ENCODE measurements around the gene CCDC91.

Gene CCDC91

GRCh38 chr12:28442101-28442500 is 251.8 kb downstream of the CCDC91 start:
- no peak for TF ChIP-seq ZNF169 (tag by site-specific recombination; IDR thresholded peaks at IDR 0.05)
- TF ChIP-seq ZFP41 (tag by site-specific recombination; IDR thresholded peaks at IDR 0.05; ENCODE audit: borderline replicate concordance) = no peak
- TF ChIP-seq MZF1 (tag by site-specific recombination; IDR thresholded peaks at IDR 0.05; ENCODE audit: borderline replicate concordance) = no peak
- no peak for TF ChIP-seq BCL11B (tag by site-specific recombination; IDR thresholded peaks at IDR 0.05; ENCODE audit: low read depth)
- TF ChIP-seq ZNF560 (tag by site-specific recombination; IDR thresholded peaks at IDR 0.05; ENCODE audit: borderline replicate concordance) = no peak
- no peak for TF ChIP-seq PRDM4 (tag by site-specific recombination; IDR thresholded peaks at IDR 0.05)
- TF ChIP-seq ZNF248 (tag by site-specific recombination; IDR thresholded peaks at IDR 0.05) = no peak
- Histone ChIP-seq H3K27ac (ENCODE audit: extremely low read depth, low read depth, low read length) (no peak overlapping the region), H3K9me3 (ENCODE audit: control insufficient read depth, insufficient read depth, low read depth, low read length) (no peaks in the 10 kb centered on the region), H3K36me3 (ENCODE audit: control insufficient read depth in 2 of 2, insufficient read depth in 1 of 2, low read length in 2 of 2) (no peaks in the 10 kb centered on the region), H3K4me3 (ENCODE audit: low read depth, low read length) (no peak overlapping the region), H3K4me1 (ENCODE audit: control insufficient read depth, insufficient read depth, low read length) (no peaks in the 10 kb centered on the region)
- CTCF ChIA-PET = no interaction called here
- POLR2A ChIA-PET = no interaction called here

DNA sequence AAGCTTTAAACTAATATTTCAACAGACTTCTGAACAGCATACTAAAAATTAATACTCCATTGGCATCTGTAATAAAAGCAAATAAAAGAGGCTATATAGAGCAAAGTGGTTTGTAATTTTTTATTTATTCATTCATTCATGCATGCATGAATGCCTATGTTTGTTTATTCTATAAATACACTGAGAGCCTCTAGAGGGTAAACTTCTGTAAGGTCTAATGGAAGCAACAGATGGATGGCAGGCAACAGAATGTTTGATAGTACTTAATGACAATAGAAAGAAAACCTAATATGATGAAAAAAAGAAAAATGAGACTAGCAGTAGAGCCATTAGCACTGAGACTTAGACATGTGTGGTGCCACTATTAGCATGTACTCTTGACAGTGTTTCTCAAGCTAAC is 253.1 kb downstream of the CCDC91 start:
- no peaks in the 10 kb centered on the region for H3K36me3 ChIP-seq (ENCODE audit: control insufficient read depth in 2 of 2, insufficient read depth in 1 of 2, low read length in 2 of 2)
- ChIA-PET CTCF (interaction anchor here (0.6 kb wide), 1 partner anchor 214 kb away, joined by 3 read pairs; no protein-coding TSS in a partner anchor), POLR2A (no interaction called here)
- H3K27ac ChIP-seq (ENCODE audit: extremely low read depth, low read depth, low read length) = no peak overlapping the region
- no peak for TF ChIP-seq ZNF473 (tag by site-specific recombination; IDR thresholded peaks at IDR 0.05)
- TF ChIP-seq ZNF404 (tag by site-specific recombination; IDR thresholded peaks at IDR 0.05) = no peak
- peak; percentile 68 for TF ChIP-seq SCRT2 (tag by site-specific recombination; IDR thresholded peaks at IDR 0.05)
- TF ChIP-seq BCL11A (tag by site-specific recombination; IDR thresholded peaks at IDR 0.05; ENCODE audit: low read depth) = no peak
- no peak for TF ChIP-seq ZNF624 (tag by site-specific recombination; IDR thresholded peaks at IDR 0.05)
- no peak for TF ChIP-seq ZNF658 (tag by site-specific recombination; IDR thresholded peaks at IDR 0.05)
- no peaks in the 10 kb centered on the region for H3K4me1 ChIP-seq (ENCODE audit: control insufficient read depth, insufficient read depth, low read length)
- H3K9me3 ChIP-seq (ENCODE audit: control insufficient read depth, insufficient read depth, low read depth, low read length) = no peaks in the 10 kb centered on the region
- no peak overlapping the region for H3K4me3 ChIP-seq (ENCODE audit: low read depth, low read length)

DNA sequence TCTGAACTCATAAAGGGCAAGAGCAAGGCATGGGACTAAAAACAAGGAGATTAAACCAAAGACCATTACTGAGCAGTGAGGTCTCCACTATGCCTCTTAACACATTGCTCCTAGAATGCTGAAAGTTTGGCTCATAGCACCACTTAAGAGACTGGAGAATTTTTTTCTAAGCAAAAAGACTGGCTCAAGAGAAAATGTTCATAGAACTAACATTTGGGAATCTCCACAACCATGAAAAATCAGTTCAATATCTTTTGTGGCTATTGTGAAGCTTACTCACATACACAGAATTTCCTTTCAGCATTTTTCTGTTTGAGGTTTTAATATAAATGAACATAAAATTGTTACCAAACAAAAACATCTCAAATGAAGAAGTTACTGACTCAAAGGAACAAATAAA is 255.8 kb downstream of the CCDC91 start:
- ChIA-PET CTCF (no interaction called here), POLR2A (no interaction called here)
- no peaks in the 10 kb centered on the region for H3K36me3 ChIP-seq (ENCODE audit: control insufficient read depth in 2 of 2, insufficient read depth in 1 of 2, low read length in 2 of 2)
- H3K9me3 ChIP-seq (ENCODE audit: control insufficient read depth, insufficient read depth, low read depth, low read length) = no peaks in the 10 kb centered on the region
- no peaks in the 10 kb centered on the region for H3K4me1 ChIP-seq (ENCODE audit: control insufficient read depth, insufficient read depth, low read length)
- no peak overlapping the region for H3K4me3 ChIP-seq (ENCODE audit: low read depth, low read length)
- H3K27ac ChIP-seq (ENCODE audit: extremely low read depth, low read depth, low read length) = no peak overlapping the region
- TF ChIP-seq PRDM4 (tag by site-specific recombination; IDR thresholded peaks at IDR 0.05) (no peak), KLF1 (tag by site-specific recombination; IDR thresholded peaks at IDR 0.05) (no peak), ZNF513 (tag by site-specific recombination; IDR thresholded peaks at IDR 0.05) (no peak), EGR2 (tag by site-specific recombination; IDR thresholded peaks at IDR 0.05; ENCODE audit: low read depth) (no peak), ZNF302 (tag by site-specific recombination; IDR thresholded peaks at IDR 0.05; ENCODE audit: low read depth) (no peak), ZNF501 (tag by site-specific recombination; IDR thresholded peaks at IDR 0.05) (no peak), ZNF2 (tag by site-specific recombination; IDR thresholded peaks at IDR 0.05) (no peak), ZNF624 (tag by site-specific recombination; IDR thresholded peaks at IDR 0.05) (no peak), ZFP41 (tag by site-specific recombination; IDR thresholded peaks at IDR 0.05; ENCODE audit: borderline replicate concordance) (no peak), ZSCAN5A (tag by site-specific recombination; IDR thresholded peaks at IDR 0.05) (no peak), KLF9 (tag by site-specific recombination; IDR thresholded peaks at IDR 0.05; ENCODE audit: low read depth) (no peak), ZNF274 (IDR thresholded peaks at IDR 0.05; ENCODE audit: low read length) (no peak), ZNF274 (tag by site-specific recombination; IDR thresholded peaks at IDR 0.05; ENCODE audit: borderline replicate concordance) (no peak)
- TF ChIP-seq, protein P1, sequence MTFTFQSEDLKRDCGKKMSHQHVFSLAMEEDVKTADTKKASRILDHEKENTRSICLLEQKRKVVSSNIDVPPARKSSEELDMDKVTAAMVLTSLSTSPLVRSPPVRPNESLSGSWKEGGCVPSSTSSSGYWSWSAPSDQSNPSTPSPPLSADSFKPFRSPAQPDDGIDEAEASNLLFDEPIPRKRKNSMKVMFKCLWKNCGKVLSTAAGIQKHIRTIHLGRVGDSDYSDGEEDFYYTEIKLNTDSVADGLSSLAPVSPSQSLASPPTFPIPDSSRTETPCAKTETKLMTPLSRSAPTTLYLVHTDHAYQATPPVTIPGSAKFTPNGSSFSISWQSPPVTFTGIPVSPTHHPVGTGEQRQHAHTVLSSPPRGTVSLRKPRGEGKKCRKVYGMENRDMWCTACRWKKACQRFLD (tag by site-specific recombination; IDR thresholded peaks at IDR 0.05) = no peak

Measured in HEK293 (cell line).